Measurements from ENCODE around the gene ZNF740. TPM values are rescaled to one million over a fixed set of nuclear protein-coding genes. Genes with fewer than 3 reads are reported as not detected.

Gene ZNF740
- total and polyA plus RNA-seq, 2 of the 8 experiments (the other 6 are each of a cell fraction or from before 2014, with no cell fraction given), result 8.2 to 40.0 TPM

- peak overlapping the region; percentile 55 for H3K56ac ChIP-seq (replicated peaks; ENCODE audit: insufficient read length, low read depth, low read length)
- H2BK12ac ChIP-seq (ENCODE audit: low read depth, low read length), result peak overlapping the region; percentile 75; the same call in 1 of the 2 replicates
- H4K20me1 ChIP-seq (replicated peaks in 1 of 2; ENCODE audit: control insufficient read depth in 1 of 2, insufficient read depth in 2 of 2, low read length in 2 of 2), result peaks cover 0 to 3% of the 10 kb centered on the region in 2 experiments
- DNase-seq (ENCODE audit: low read depth in 1 of 2, low spot score in 2 of 2) (no peak), FAIRE-seq (no peak)
- peak overlapping the region; percentile 63 for H3K4ac ChIP-seq (replicated peaks; ENCODE audit: insufficient read length, low read depth, low read length)
- H3K36me3 ChIP-seq (ENCODE audit: control insufficient read depth in 2 of 4, insufficient read depth in 4 of 4, low read length in 3 of 4), result peaks cover 0 to 10% (median 3%) of the 10 kb centered on the region in 4 experiments; a peak in 6 of 8 replicates
- H3K14ac ChIP-seq (ENCODE audit: insufficient read length), result peak overlapping the region; percentile 31
- ChIA-PET CTCF (ENCODE audit: partially characterized antibody) (interaction anchor here (0.6 to 22.3 kb wide), 10 partner anchors 9 to 184 kb away, joined by 3 to 654 read pairs (median 6); partner anchors contain the start of genes ESPL1 and RARG), POLR2A (ENCODE audit: partially characterized antibody) (interaction anchor here (0.6 to 13.6 kb wide), 12 partner anchors 8 to 165 kb away, joined by 3 to 151 read pairs (median 6); partner anchors contain the start of genes CSAD, ESPL1, PFDN5 and RARG)
- peak overlapping the region; percentile 21 for H3K23ac ChIP-seq (ENCODE audit: insufficient read length)
- H3K27me3 ChIP-seq (replicated peaks in 1 of 4; ENCODE audit: control insufficient read depth in 3 of 4, extremely low read depth in 1 of 4, insufficient read depth in 3 of 4, low read length in 3 of 4), result peaks cover 0 to 3% (median 0%) of the 10 kb centered on the region in 4 experiments; a peak in 1 of 7 replicates
- H4K5ac ChIP-seq (ENCODE audit: insufficient read length, low read depth, low read length), result peak overlapping the region; percentile 17
- peaks cover 16 to 36% of the 10 kb centered on the region in 2 experiments for H3K79me2 ChIP-seq (ENCODE audit: control insufficient read depth in 1 of 2, insufficient read depth in 2 of 2, low read length in 2 of 2)
- H3K9me3 ChIP-seq (ENCODE audit: insufficient read depth in 2 of 2, low read depth in 1 of 2, low read length in 1 of 2), result no peaks in the 10 kb centered on the region
- H2BK120ac ChIP-seq (replicated peaks; ENCODE audit: low read depth, low read length), result peak overlapping the region; percentile 56
- H3K79me1 ChIP-seq (ENCODE audit: low read depth, low read length), result peaks cover 17% of the 10 kb centered on the region
- H3K23me2 ChIP-seq (ENCODE audit: low read depth, low read length), result peaks cover 26% of the 10 kb centered on the region
- H3K4me2 ChIP-seq (ENCODE audit: insufficient read depth in 1 of 2, low read depth in 2 of 2, low read length in 2 of 2), result peak overlapping the region; percentile 99 to 100
- no peak overlapping the region for H2AFZ ChIP-seq (ENCODE audit: low read length)
- H3K27ac ChIP-seq (ENCODE audit: low read depth, low read length), result no peak overlapping the region
- H2BK5ac ChIP-seq (ENCODE audit: low read depth, low read length), result peak overlapping the region; percentile 80; the same call in 1 of the 2 replicates
- 3% methylated on average over 26 of the region's 27 CpGs; no CpG with 5 or more reads in 1 of the 2 experiments for WGBS, 2 experiments (ENCODE audit: extremely low coverage in 1 of 2, insufficient coverage in 1 of 2, insufficient read length in 1 of 2, insufficient replicate concordance in 2 of 2, low coverage in 1 of 2, low lambda C conversion rate in 2 of 2, missing lambda C conversion rate in 1 of 2)
- H3K4me3 ChIP-seq (ENCODE audit: extremely low read depth in 1 of 4, insufficient read depth in 2 of 4, low read depth in 3 of 4, low read length in 4 of 4), result peak overlapping the region; percentile 84 to 97 (median 88)
- H2BK20ac ChIP-seq (ENCODE audit: low read length), result peak overlapping the region; percentile 52; the same call in 1 of the 2 replicates
- peak overlapping the region in 3 of 4 experiments; percentile 42 to 75 (median 45); a peak in 6 of 7 replicates for H3K9ac ChIP-seq (replicated peaks in 1 of 4; ENCODE audit: extremely low read depth in 1 of 4, low read depth in 3 of 4, low read length in 3 of 4)
- H4K8ac ChIP-seq (ENCODE audit: extremely low read depth, insufficient read depth, low read length), result no peak overlapping the region
- H2AK5ac ChIP-seq (ENCODE audit: low read depth, low read length), result peak overlapping the region; percentile 95; the same call in 1 of the 2 replicates
- H3K18ac ChIP-seq (ENCODE audit: extremely low read depth, low read length), result peak overlapping the region; percentile 93
- peak overlapping the region; percentile 97; the same call in 1 of the 2 replicates for H2BK15ac ChIP-seq (ENCODE audit: low read length)
- peaks cover 40 to 66% (median 54%) of the 10 kb centered on the region in 4 experiments for H3K4me1 ChIP-seq (replicated peaks in 1 of 4; ENCODE audit: control insufficient read depth in 3 of 4, insufficient read depth in 4 of 4, low read length in 3 of 4)
- H4K91ac ChIP-seq (replicated peaks; ENCODE audit: insufficient read length, low read length), result peak overlapping the region; percentile 30
- no peak for TF ChIP-seq SP2 (IDR thresholded peaks at IDR 0.05; ENCODE audit: low read length)
- TF ChIP-seq SUZ12 (IDR thresholded peaks at IDR 0.05; ENCODE audit: low read length), result no peak; the same call in 1 of the 2 replicates
- TF ChIP-seq RFX5 (IDR thresholded peaks at IDR 0.05; ENCODE audit: borderline replicate concordance, low read depth, low read length), result no peak
- no peak for TF ChIP-seq FOSL1 (IDR thresholded peaks at IDR 0.05; ENCODE audit: insufficient read depth, low read depth, low read length)
- no peak; the same call in 1 of the 2 replicates for TF ChIP-seq BACH1 (IDR thresholded peaks at IDR 0.05; ENCODE audit: low read length)
- peak; percentile 16; the same call in 1 of the 2 replicates for TF ChIP-seq MAX (IDR thresholded peaks at IDR 0.05)
- TF ChIP-seq TAF1 (IDR thresholded peaks at IDR 0.05; ENCODE audit: low read depth, low read length), result 0 out of 2 replicates have a peak, but pooled peaks have one; percentile 5
- TF ChIP-seq SIX5 (IDR thresholded peaks at IDR 0.05; ENCODE audit: low read depth, low read length), result no peak
- no peak for TF ChIP-seq POLR2A (IDR thresholded peaks at IDR 0.05; ENCODE audit: control extremely low read depth in 1 of 2, low read depth in 2 of 2, low read length in 2 of 2)
- no peak for TF ChIP-seq RNF2 (IDR thresholded peaks at IDR 0.05; ENCODE audit: borderline replicate concordance, low read depth, low read length, missing control alignments, poor library complexity, severe bottlenecking)
- TF ChIP-seq BCL11A (IDR thresholded peaks at IDR 0.05; ENCODE audit: low read depth in 2 of 2, low read length in 2 of 2), result no peak
- TF ChIP-seq CEBPB (IDR thresholded peaks at IDR 0.05; ENCODE audit: low read depth, low read length), result no peak
These were observed 38.9 kb downstream of the ZNF740 start for GRCh38 chr12:53219292-53219955.
